Lower leg skin (tissue), 4 donors: ENCODE results near the gene RPS10. TPM values are rescaled to one million over a fixed set of nuclear protein-coding genes. Genes with fewer than 3 reads are reported as not detected.
"Not testable (repeated sequence)": the region's sequence is repeated elsewhere in the genome, so short reads cannot be mapped to it uniquely, and the experiment has no call there.

ENCODE experiments used
- DNase-seq, 2 donors: peaks; one replicate each; pipeline ENCODE4 v3.0.0-alpha.2; 2019; ENCODE audit warnings: low spot score in 2 of 2
- H3K4me3 ChIP-seq: fragments of 200-600 bp; sonication (generic); 2 replicates; pipeline ENCODE4 v1.5.1; 2017; ENCODE audit warnings: mild to moderate bottlenecking, low read depth; ENCODE audit not compliant: poor library complexity, severe bottlenecking
- POLR2A ChIP-seq, 2 donors: fragments of 450-650 bp; IDR thresholded peaks; one replicate each; pipeline ENCODE4 v1.6.1; 2016 to 2017; ENCODE audit warnings: antibody characterized with exemption in 2 of 2, mild to moderate bottlenecking in 1 of 2, moderate library complexity in 1 of 2
- WGBS, 2 donors: methylation state at CpG; one replicate each; pipeline ENCODE4 v1.1.5; 2018; 5-methylcytosine and 5-hydroxymethylcytosine counted together
- intact Hi-C: fragments of 100-400 bp; cut with DNase I; formaldehyde crosslinking; loops from one replicate; pipeline ENCODE4 v1.15.0; 2023; ENCODE audit warnings: low total_unique reads
- total RNA-seq, 4 donors: library from RNA; depleted of rRNA; stranded (reverse); fragments of >200 nt; gene quantifications; one replicate each; pipeline ENCODE4 v1.1.0, GENCODE V29; 2016
- TF ChIP-seq, protein P1 (sequence below), 3 donors: fragments of 450-650 bp; IDR thresholded peaks; one replicate each; pipeline ENCODE4 v1.5.1; 2016; ENCODE audit warnings: antibody characterized with exemption in 3 of 3, mild to moderate bottlenecking in 3 of 3, moderate library complexity in 2 of 3

The RPS10 gene
- total RNA-seq, 4 donors from 2014 or later, result 2,250 to 4,289 (median 3,665) TPM

DNA sequence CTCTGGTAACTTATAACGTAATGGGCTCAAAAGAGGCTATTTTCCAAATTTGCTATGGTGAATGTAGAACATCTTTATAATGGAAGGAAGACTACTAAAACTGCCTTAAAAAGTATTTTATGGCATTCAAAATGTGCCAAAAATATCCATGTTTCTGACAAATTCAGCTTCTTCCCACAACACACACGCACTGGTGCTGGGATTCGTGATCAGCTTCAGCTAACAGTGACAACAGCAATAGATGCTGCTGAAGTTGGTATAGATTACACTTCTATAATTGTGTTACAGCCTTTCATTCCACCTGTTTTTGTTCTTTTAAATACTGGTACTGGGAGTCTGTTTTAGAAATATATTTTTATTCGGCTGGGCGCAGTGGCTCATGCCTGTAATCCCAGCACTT is 52.4 kb downstream of the RPS10 start:
- TF ChIP-seq, protein P1, sequence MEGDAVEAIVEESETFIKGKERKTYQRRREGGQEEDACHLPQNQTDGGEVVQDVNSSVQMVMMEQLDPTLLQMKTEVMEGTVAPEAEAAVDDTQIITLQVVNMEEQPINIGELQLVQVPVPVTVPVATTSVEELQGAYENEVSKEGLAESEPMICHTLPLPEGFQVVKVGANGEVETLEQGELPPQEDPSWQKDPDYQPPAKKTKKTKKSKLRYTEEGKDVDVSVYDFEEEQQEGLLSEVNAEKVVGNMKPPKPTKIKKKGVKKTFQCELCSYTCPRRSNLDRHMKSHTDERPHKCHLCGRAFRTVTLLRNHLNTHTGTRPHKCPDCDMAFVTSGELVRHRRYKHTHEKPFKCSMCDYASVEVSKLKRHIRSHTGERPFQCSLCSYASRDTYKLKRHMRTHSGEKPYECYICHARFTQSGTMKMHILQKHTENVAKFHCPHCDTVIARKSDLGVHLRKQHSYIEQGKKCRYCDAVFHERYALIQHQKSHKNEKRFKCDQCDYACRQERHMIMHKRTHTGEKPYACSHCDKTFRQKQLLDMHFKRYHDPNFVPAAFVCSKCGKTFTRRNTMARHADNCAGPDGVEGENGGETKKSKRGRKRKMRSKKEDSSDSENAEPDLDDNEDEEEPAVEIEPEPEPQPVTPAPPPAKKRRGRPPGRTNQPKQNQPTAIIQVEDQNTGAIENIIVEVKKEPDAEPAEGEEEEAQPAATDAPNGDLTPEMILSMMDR (IDR thresholded peaks at IDR 0.05), result no peak
- no peak for TF ChIP-seq POLR2A (IDR thresholded peaks at IDR 0.05)
- WGBS, 2 donors, result 95% methylated on average over 5 of the region's 5 CpGs
- no peak overlapping the region for H3K4me3 ChIP-seq
- intact Hi-C loops, result no loop called here
- DNase-seq, result no peak

DNA sequence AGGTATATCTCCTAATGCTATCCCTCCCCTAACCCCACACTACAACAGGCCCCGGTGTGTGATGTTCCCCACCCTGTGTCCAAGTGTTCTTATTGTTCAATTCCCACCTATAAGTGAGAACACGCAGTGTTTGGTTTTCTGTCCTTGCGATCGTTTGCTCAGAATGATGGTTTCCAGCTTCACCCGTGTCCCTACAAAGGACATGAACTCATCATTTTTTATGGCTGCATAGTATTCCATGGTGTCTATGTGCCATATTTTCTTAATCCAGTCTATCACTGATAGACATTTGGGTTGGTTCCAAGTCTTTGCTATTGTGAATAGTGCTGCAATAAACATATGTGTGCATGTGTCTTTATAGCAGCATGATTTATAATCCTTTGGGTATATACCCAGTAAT is 54.0 kb downstream of the RPS10 start:
- DNase-seq, intact Hi-C loops, H3K4me3 ChIP-seq: not testable (repeated sequence)
- WGBS, 2 donors, result 99% methylated on average over 5 of the region's 5 CpGs

DNA sequence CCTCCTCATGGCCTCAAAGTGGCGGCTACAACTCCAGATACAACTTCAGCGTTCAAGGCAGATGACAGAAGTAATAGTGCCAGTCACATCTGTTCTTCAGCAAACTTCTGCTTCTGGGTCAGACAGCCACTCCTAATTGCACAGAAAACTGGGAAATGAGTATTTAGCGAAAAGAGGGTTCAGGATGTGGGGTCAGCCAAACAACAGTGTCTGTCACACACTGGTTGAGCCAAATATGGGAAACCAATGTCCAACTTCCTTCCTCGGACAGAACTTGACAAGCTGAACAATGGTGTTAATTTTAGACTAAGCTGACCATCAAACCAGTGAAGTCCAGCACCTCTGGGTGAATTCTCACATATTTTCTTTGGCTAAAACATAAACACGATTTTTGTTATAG is 55.5 kb downstream of the RPS10 start:
- H3K4me3 ChIP-seq, result no peak overlapping the region
- intact Hi-C loops, result no loop called here
- DNase-seq, result peak in 1 of 2 donors; percentile 22
- 79 to 82% methylated on average over 5 of the region's 5 CpGs for WGBS, 2 donors
- TF ChIP-seq, protein P1 (IDR thresholded peaks at IDR 0.05), result no peak
- TF ChIP-seq POLR2A (IDR thresholded peaks at IDR 0.05), result no peak

DNA sequence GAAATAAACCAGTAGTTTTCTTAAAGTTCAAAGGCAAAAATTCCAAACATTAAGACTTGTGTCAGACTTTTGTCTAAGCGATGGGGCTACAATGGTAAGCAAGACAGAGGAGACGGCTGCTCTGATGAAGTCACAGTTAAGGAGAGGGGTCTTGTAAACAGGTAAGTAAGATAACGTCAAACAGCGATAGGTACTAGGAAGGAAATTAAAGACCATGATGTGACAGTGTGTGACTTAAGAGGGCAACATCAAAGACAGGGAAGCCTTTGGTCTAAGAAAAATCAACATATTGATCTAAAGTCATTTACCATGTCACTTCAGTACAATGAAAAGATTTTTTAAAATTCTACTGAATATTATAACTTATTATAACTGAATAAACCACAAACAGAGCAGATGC is 56.5 kb downstream of the RPS10 start:
- intact Hi-C loops, result no loop called here
- 89 to 94% methylated on average over 4 of the region's 4 CpGs for WGBS, 2 donors
- no peak for TF ChIP-seq POLR2A (IDR thresholded peaks at IDR 0.05)
- TF ChIP-seq, protein P1 (IDR thresholded peaks at IDR 0.05), result no peak

More for the DNA sequence above, 56.5 kb downstream of the RPS10 start:
- no peak overlapping the region for H3K4me3 ChIP-seq
- DNase-seq, result no peak

Other genes with a start within 250 kb of the RPS10 start
- 100 to 1,000 TPM; 134 to 188 (median 167) TPM for gene HMGA1, start 189.2 kb downstream of the RPS10 start, total RNA-seq
- gene SMIM29, start 177.1 kb downstream of the RPS10 start, total RNA-seq, result 10 to 100 TPM; 34.3 to 92.2 (median 57.1) TPM
- gene NUDT3, start 33.4 kb downstream of the RPS10 start, total RNA-seq, result 10 to 100 TPM in 3 of 4 donors, 1 to 10 TPM in 1; 10.0 to 29.1 (median 19.9) TPM
- under 1 TPM in 3 of 4 donors, not detected in 1; 0.08 to 0.42 (median 0.10) TPM for gene PACSIN1, start 40.0 kb upstream of the RPS10 start, total RNA-seq
- 10 to 100 TPM in 3 of 4 donors, 1 to 10 TPM in 1; 9.1 to 47.9 (median 28.7) TPM for gene SPDEF, start 130.3 kb upstream of the RPS10 start, total RNA-seq